Endothelial cell of umbilical vein (primary cell): ENCODE results near the gene TMEM120A.

ENCODE experiments used
- EZH2 ChIP-seq: IDR thresholded peaks from 2 replicates; pipeline ENCODE4 v1.6.1; 2012; ENCODE audit warnings: borderline replicate concordance, low read depth, mild to moderate bottlenecking, moderate library complexity, low read length, inconsistent platforms; ENCODE audit not compliant: severe bottlenecking
- FOS ChIP-seq: IDR thresholded peaks from 2 replicates; pipeline ENCODE4 v1.6.1; 2011; ENCODE audit warnings: mild to moderate bottlenecking, low read length, moderate library complexity, borderline replicate concordance; ENCODE audit not compliant: insufficient read depth
- MYC ChIP-seq: IDR thresholded peaks from one replicate; pipeline ENCODE4 v1.6.1; 2011; ENCODE audit warnings: mild to moderate bottlenecking, low read depth, low read length
- POLR2A ChIP-seq: IDR thresholded peaks from 2 replicates; pipeline ENCODE4 v1.6.1; 2012; ENCODE audit warnings: low read depth, mild to moderate bottlenecking, control low read depth, low read length
- POLR2AphosphoS5 ChIP-seq: IDR thresholded peaks from 2 replicates; pipeline ENCODE4 v1.6.1; 2012; ENCODE audit warnings: low read depth, mild to moderate bottlenecking, control low read depth, low read length, moderate library complexity; ENCODE audit not compliant: insufficient read depth
- TF ChIP-seq, protein P1 (sequence below), 2 donors: IDR thresholded peaks; 1 replicate in 1 of 2; 2 replicates in 1 of 2; pipeline ENCODE4 v1.5.1; 2011; ENCODE audit warnings: low read length in 2 of 2, mild to moderate bottlenecking in 2 of 2, moderate library complexity in 2 of 2, control low read depth in 1 of 2, inconsistent platforms in 1 of 2, low read depth in 1 of 2; ENCODE audit not compliant: insufficient read depth in 1 of 2; ENCODE audit errors: extremely low read depth in 1 of 2

- TF ChIP-seq FOS: no peak
- TF ChIP-seq, protein P1, sequence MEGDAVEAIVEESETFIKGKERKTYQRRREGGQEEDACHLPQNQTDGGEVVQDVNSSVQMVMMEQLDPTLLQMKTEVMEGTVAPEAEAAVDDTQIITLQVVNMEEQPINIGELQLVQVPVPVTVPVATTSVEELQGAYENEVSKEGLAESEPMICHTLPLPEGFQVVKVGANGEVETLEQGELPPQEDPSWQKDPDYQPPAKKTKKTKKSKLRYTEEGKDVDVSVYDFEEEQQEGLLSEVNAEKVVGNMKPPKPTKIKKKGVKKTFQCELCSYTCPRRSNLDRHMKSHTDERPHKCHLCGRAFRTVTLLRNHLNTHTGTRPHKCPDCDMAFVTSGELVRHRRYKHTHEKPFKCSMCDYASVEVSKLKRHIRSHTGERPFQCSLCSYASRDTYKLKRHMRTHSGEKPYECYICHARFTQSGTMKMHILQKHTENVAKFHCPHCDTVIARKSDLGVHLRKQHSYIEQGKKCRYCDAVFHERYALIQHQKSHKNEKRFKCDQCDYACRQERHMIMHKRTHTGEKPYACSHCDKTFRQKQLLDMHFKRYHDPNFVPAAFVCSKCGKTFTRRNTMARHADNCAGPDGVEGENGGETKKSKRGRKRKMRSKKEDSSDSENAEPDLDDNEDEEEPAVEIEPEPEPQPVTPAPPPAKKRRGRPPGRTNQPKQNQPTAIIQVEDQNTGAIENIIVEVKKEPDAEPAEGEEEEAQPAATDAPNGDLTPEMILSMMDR (IDR thresholded peaks at IDR 0.05; ENCODE audit: extremely low read depth in 1 of 2, insufficient read depth in 1 of 2, low read depth in 1 of 2, low read length in 2 of 2): no peak
- no peak for TF ChIP-seq POLR2A
- no peak for TF ChIP-seq EZH2
- no peak for TF ChIP-seq POLR2AphosphoS5
- TF ChIP-seq MYC: no peak
Observed at GRCh38 chr7:75958802-75959543, 35.4 kb downstream of the TMEM120A start.
